SU-DHL-6 (cell line): Measurements from ENCODE around the gene USP47.

Source experiments
- EZH2phosphoT487 ChIP-seq: fragments of 200-600 bp; sonication (generic), shearing (Covaris generic); conservative IDR thresholded peaks from 2 replicates; pipeline ENCODE4 v1.6.1; 2018; ENCODE audit warnings: mild to moderate bottlenecking, antibody characterized with exemption, low read length, moderate library complexity, mixed read lengths
- TF ChIP-seq, protein P1 (sequence below): fragments of 200-600 bp; sonication (generic); IDR thresholded peaks from one replicate; pipeline ENCODE4 v1.5.1; 2017; ENCODE audit warnings: antibody characterized with exemption, mild to moderate bottlenecking, low read length, moderate library complexity; ENCODE audit not compliant: insufficient read depth, poor library complexity, severe bottlenecking

- TF ChIP-seq EZH2phosphoT487 = no peak
- TF ChIP-seq, protein P1, sequence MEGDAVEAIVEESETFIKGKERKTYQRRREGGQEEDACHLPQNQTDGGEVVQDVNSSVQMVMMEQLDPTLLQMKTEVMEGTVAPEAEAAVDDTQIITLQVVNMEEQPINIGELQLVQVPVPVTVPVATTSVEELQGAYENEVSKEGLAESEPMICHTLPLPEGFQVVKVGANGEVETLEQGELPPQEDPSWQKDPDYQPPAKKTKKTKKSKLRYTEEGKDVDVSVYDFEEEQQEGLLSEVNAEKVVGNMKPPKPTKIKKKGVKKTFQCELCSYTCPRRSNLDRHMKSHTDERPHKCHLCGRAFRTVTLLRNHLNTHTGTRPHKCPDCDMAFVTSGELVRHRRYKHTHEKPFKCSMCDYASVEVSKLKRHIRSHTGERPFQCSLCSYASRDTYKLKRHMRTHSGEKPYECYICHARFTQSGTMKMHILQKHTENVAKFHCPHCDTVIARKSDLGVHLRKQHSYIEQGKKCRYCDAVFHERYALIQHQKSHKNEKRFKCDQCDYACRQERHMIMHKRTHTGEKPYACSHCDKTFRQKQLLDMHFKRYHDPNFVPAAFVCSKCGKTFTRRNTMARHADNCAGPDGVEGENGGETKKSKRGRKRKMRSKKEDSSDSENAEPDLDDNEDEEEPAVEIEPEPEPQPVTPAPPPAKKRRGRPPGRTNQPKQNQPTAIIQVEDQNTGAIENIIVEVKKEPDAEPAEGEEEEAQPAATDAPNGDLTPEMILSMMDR = no peak
These were observed 82.1 kb downstream of the USP47 start for GRCh38 chr11:11923828-11924227.
